ENCODE measurements around the gene RNF121. TPM values are rescaled to one million over a fixed set of nuclear protein-coding genes. Genes with fewer than 3 reads are reported as not detected.
A peak's percentile ranks its signal among the peaks of the same experiment; 100 is the strongest.

RNF121 gene
- total RNA-seq (2021; fragmentation: NEBNext Ultra II Directional; extraction: Animal tissue kit (Norgen Biotek cat#: 25700)) (37.2 and 39.7 TPM in 2 replicates), polyA plus RNA-seq (2011; rRNA removed) (51.6 and 56.5 TPM in 2 replicates), polyA minus RNA-seq (2011; rRNA and poly(A)+ RNA removed) (104 and 123 TPM in 2 replicates)
- polyA plus RNA-seq (2011; cell fraction: cytosol; rRNA removed): 52.4 TPM
- 98.5 TPM for polyA plus RNA-seq (2011; cell fraction: nucleus; rRNA removed)
- 37.6 to 60.4 TPM (median 50.8 TPM) in 4 replicates for polyA plus RNA-seq (2012, experiment 1 of 2)
- polyA plus RNA-seq (2012, experiment 2 of 2): 42.9 TPM
- polyA plus RNA-seq (2013, experiment 1 of 2): 32.1 TPM
- 34.6 TPM for polyA plus RNA-seq (2013, experiment 2 of 2)
- 25.1 TPM for polyA minus RNA-seq (2011; cell fraction: cytosol; rRNA and poly(A)+ RNA removed)
- 61.7 TPM for polyA minus RNA-seq (2011; cell fraction: nucleus; rRNA and poly(A)+ RNA removed)
- long read RNA-seq, experiment 1, partial matches to known transcripts: 3 of 15 reads
- long read RNA-seq, experiment 1, other reads (novel, unspliced or antisense): 5 of 15 reads
- long read RNA-seq, experiment 2, transcript RNF121-201 (9 exons, 2,625 nt): major isoform, 17 of 41 reads
- long read RNA-seq, experiment 2, partial matches to known transcripts: 4 of 41 reads
- long read RNA-seq, experiment 2, other reads (novel, unspliced or antisense): 11 of 41 reads

DNA sequence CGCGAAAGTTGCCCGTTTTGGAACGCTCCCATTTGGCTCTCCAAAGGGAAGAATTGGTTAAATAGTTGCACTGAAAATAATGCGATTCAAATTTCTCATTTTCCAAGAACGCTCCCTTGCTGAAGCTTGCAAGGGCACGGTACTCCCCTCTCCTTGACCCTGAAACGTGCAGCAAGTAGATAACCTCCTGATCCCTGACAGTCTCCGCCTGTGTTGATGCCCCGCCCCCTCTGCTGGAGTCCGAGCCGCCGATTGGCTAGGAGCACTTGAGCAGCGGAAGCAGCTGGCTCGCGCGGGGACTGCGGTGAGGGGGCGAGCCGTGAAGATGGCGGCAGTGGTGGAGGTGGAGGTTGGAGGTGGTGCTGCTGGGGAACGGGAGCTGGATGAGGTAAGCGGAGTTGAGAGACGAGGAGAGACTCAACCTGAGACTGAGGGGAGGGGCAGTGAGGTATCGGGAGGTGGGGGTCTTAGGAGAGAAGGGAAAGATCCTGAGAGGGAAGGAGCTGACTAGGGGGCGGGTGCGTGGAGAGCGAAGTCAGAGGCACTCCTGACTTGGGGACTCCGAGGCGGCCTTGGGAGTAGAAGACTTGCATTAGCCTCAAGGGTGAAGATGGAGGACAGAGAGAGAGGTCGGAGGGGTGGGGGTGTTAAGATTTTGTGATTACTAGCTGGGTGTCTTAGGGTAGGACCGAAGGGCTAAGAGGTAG is at the start of gene RNF121:
Gene RNF121, plus strand, starts transcription at position 310 of the 707 bp plus-strand sequence. Its CDS starts 16 bp downstream, at position 326.
- H4K8ac ChIP-seq (ENCODE audit: extremely low read depth, insufficient read depth, low read length): peak within 1 kb of the TSS; percentile 94; the same call in 1 of the 2 replicates
- peaks cover 0 to 7% (median under 1%) of the 10 kb centered on the region in 4 experiments; a peak in 2 of 8 replicates for H3K36me3 ChIP-seq (ENCODE audit: control insufficient read depth in 2 of 4, insufficient read depth in 4 of 4, low read length in 3 of 4)
- H3K27ac ChIP-seq (ENCODE audit: low read depth, low read length): peak within 1 kb of the TSS; percentile 99
- DNase-seq (ENCODE audit: low read depth in 1 of 2, low spot score in 2 of 2): peak; percentile 79 to 98
- no peak within 1 kb of the TSS for H3K14ac ChIP-seq (ENCODE audit: insufficient read length)
- 0% methylated on average over 20 of the region's 32 CpGs; no CpG with 5 or more reads in 1 of the 2 experiments for WGBS, 2 experiments (ENCODE audit: extremely low coverage in 1 of 2, insufficient coverage in 1 of 2, insufficient read length in 1 of 2, insufficient replicate concordance in 2 of 2, low coverage in 1 of 2, low lambda C conversion rate in 2 of 2, missing lambda C conversion rate in 1 of 2)
- peaks cover 19 to 56% of the 10 kb centered on the region in 2 experiments for H3K79me2 ChIP-seq (ENCODE audit: control insufficient read depth in 1 of 2, insufficient read depth in 2 of 2, low read length in 2 of 2)
- ChIA-PET POLR2A (ENCODE audit: partially characterized antibody) (interaction anchor here (0.6 to 2.3 kb wide), 11 partner anchors 8 to 596 kb away, joined by 3 to 11 read pairs (median 4); partner anchors contain the start of gene ANAPC15), CTCF (ENCODE audit: partially characterized antibody) (interaction anchor here (2.5 kb wide), 1 partner anchor 28 kb away, joined by 10 read pairs; no protein-coding TSS in a partner anchor)
- peaks cover 0 to 4% (median 0%) of the 10 kb centered on the region in 4 experiments; a peak in 2 of 7 replicates for H3K4me1 ChIP-seq (replicated peaks in 1 of 4; ENCODE audit: control insufficient read depth in 3 of 4, insufficient read depth in 4 of 4, low read length in 3 of 4)
- H3K56ac ChIP-seq (replicated peaks; ENCODE audit: insufficient read length, low read depth, low read length): peak within 1 kb of the TSS; percentile 88
- H3K23me2 ChIP-seq (ENCODE audit: low read depth, low read length): peaks cover 13% of the 10 kb centered on the region
- peak within 1 kb of the TSS; percentile 68 to 73 for H3K4me2 ChIP-seq (ENCODE audit: insufficient read depth in 1 of 2, low read depth in 2 of 2, low read length in 2 of 2)
- peak within 1 kb of the TSS; percentile 88; the same call in 1 of the 2 replicates for H2BK20ac ChIP-seq (ENCODE audit: low read length)
- no peak within 1 kb of the TSS for H3K23ac ChIP-seq (ENCODE audit: insufficient read length)
- no peak within 1 kb of the TSS for H2AK5ac ChIP-seq (ENCODE audit: low read depth, low read length)
- H3K18ac ChIP-seq (ENCODE audit: extremely low read depth, low read length): peak within 1 kb of the TSS; percentile 99
- peak within 1 kb of the TSS; percentile 98 for H2AFZ ChIP-seq (ENCODE audit: low read length)
- H3K9ac ChIP-seq (replicated peaks in 1 of 4; ENCODE audit: extremely low read depth in 1 of 4, low read depth in 3 of 4, low read length in 3 of 4): peak within 1 kb of the TSS; percentile 92 to 99 (median 98)
- no peak within 1 kb of the TSS for H2BK15ac ChIP-seq (ENCODE audit: low read length)
- peak within 1 kb of the TSS; percentile 52 for H2BK120ac ChIP-seq (replicated peaks; ENCODE audit: low read depth, low read length)
- H2BK12ac ChIP-seq (ENCODE audit: low read depth, low read length): peak within 1 kb of the TSS; percentile 77; the same call in 1 of the 2 replicates
- H3K9me3 ChIP-seq (ENCODE audit: insufficient read depth in 2 of 2, low read depth in 1 of 2, low read length in 1 of 2): no peaks in the 10 kb centered on the region
- peak within 1 kb of the TSS; percentile 99 for H2BK5ac ChIP-seq (ENCODE audit: low read depth, low read length)
- peaks cover 4% of the 10 kb centered on the region for H3K79me1 ChIP-seq (ENCODE audit: low read depth, low read length)
- H4K91ac ChIP-seq (replicated peaks; ENCODE audit: insufficient read length, low read length): peak within 1 kb of the TSS; percentile 2
- FAIRE-seq: no peak
- no peaks in the 10 kb centered on the region for H3K27me3 ChIP-seq (replicated peaks in 1 of 4; ENCODE audit: control insufficient read depth in 3 of 4, extremely low read depth in 1 of 4, insufficient read depth in 3 of 4, low read length in 3 of 4)
- H4K5ac ChIP-seq (ENCODE audit: insufficient read length, low read depth, low read length): peak within 1 kb of the TSS; percentile 95
- H4K20me1 ChIP-seq (replicated peaks in 1 of 2; ENCODE audit: control insufficient read depth in 1 of 2, insufficient read depth in 2 of 2, low read length in 2 of 2): peaks cover 2 to 6% of the 10 kb centered on the region in 2 experiments
- peak within 1 kb of the TSS; percentile 63 for H3K4ac ChIP-seq (replicated peaks; ENCODE audit: insufficient read length, low read depth, low read length)
- peak within 1 kb of the TSS; percentile 76 to 96 (median 84) for H3K4me3 ChIP-seq (ENCODE audit: extremely low read depth in 1 of 4, insufficient read depth in 2 of 4, low read depth in 3 of 4, low read length in 4 of 4)
- TF ChIP-seq CREB1 (IDR thresholded peaks at IDR 0.05): no peak; the same call in 1 of the 2 replicates
- TF ChIP-seq JUND (IDR thresholded peaks at IDR 0.05; ENCODE audit: low read length): 0 out of 2 replicates have a peak, but pooled peaks have one; percentile 11
- 0 out of 4 replicates have a peak, but pooled peaks of 1 of the 2 experiments have one; percentile 9 for TF ChIP-seq HDAC2 (IDR thresholded peaks at IDR 0.05; ENCODE audit: borderline replicate concordance in 1 of 2, low read depth in 2 of 2, low read length in 2 of 2)
- no peak for TF ChIP-seq RAD21 (IDR thresholded peaks at IDR 0.05 in 1 of 2, conservative IDR thresholded peaks at IDR 0.05 in 1 of 2; ENCODE audit: low read depth in 2 of 2, low read length in 2 of 2)
- peak; percentile 73 for TF ChIP-seq KDM4A (IDR thresholded peaks at IDR 0.05; ENCODE audit: low read depth, low read length, severe bottlenecking)
- no peak for TF ChIP-seq CBX8 (IDR thresholded peaks at IDR 0.05; ENCODE audit: borderline replicate concordance, low read depth, low read length)
- TF ChIP-seq, protein P1, sequence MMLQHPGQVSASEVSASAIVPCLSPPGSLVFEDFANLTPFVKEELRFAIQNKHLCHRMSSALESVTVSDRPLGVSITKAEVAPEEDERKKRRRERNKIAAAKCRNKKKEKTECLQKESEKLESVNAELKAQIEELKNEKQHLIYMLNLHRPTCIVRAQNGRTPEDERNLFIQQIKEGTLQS (IDR thresholded peaks at IDR 0.05; ENCODE audit: insufficient read depth, low read depth, low read length): no peak

Data from H1 (cell line).